ENCODE measurements around the gene VAV3. TPM values are rescaled to one million over a fixed set of nuclear protein-coding genes. Genes with fewer than 3 reads are reported as not detected.

VAV3 gene
- total and polyA plus RNA-seq, 2 of the 13 experiments (the other 11 are each of a cell fraction or from before 2014, with no cell fraction given): 15.9 to 29.8 TPM

- TF ChIP-seq THAP9 (CRISPR knock-in tag; IDR thresholded peaks at IDR 0.05; ENCODE audit: borderline replicate concordance) (no peak), ZNF207 (IDR thresholded peaks at IDR 0.05; ENCODE audit: borderline replicate concordance) (no peak), BRCA1 (CRISPR knock-in tag; IDR thresholded peaks at IDR 0.05) (no peak), RXRA (CRISPR knock-in tag; IDR thresholded peaks at IDR 0.05) (peak; percentile 62; the same call in 1 of the 2 replicates), ZNF841 (CRISPR knock-in tag; IDR thresholded peaks at IDR 0.05; ENCODE audit: borderline replicate concordance) (no peak), SIN3B (IDR thresholded peaks at IDR 0.05; ENCODE audit: low read length) (no peak), PHF8 (CRISPR knock-in tag; IDR thresholded peaks at IDR 0.05) (no peak), ZKSCAN1 (IDR thresholded peaks at IDR 0.05; ENCODE audit: low read length) (no peak), ZC3H13 (CRISPR knock-in tag; IDR thresholded peaks at IDR 0.05) (no peak), MXD3 (CRISPR knock-in tag; IDR thresholded peaks at IDR 0.05) (no peak), ZNF383 (CRISPR knock-in tag; IDR thresholded peaks at IDR 0.05; ENCODE audit: borderline replicate concordance) (no peak), IRX3 (CRISPR knock-in tag; IDR thresholded peaks at IDR 0.05; ENCODE audit: borderline replicate concordance, low read depth) (no peak), ZNF549 (CRISPR knock-in tag; IDR thresholded peaks at IDR 0.05) (no peak), PBX3 (CRISPR knock-in tag; IDR thresholded peaks at IDR 0.05; ENCODE audit: borderline replicate concordance) (no peak), ZNF7 (CRISPR knock-in tag; IDR thresholded peaks at IDR 0.05) (no peak), DMTF1 (CRISPR knock-in tag; IDR thresholded peaks at IDR 0.05) (no peak), ZNF776 (CRISPR knock-in tag; IDR thresholded peaks at IDR 0.05) (no peak)
- TF ChIP-seq, protein P1, sequence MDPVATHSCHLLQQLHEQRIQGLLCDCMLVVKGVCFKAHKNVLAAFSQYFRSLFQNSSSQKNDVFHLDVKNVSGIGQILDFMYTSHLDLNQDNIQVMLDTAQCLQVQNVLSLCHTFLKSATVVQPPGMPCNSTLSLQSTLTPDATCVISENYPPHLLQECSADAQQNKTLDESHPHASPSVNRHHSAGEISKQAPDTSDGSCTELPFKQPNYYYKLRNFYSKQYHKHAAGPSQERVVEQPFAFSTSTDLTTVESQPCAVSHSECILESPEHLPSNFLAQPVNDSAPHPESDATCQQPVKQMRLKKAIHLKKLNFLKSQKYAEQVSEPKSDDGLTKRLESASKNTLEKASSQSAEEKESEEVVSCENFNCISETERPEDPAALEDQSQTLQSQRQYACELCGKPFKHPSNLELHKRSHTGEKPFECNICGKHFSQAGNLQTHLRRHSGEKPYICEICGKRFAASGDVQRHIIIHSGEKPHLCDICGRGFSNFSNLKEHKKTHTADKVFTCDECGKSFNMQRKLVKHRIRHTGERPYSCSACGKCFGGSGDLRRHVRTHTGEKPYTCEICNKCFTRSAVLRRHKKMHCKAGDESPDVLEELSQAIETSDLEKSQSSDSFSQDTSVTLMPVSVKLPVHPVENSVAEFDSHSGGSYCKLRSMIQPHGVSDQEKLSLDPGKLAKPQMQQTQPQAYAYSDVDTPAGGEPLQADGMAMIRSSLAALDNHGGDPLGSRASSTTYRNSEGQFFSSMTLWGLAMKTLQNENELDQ (CRISPR knock-in tag; IDR thresholded peaks at IDR 0.05; ENCODE audit: borderline replicate concordance): no peak
These were observed 281.8 kb downstream of the VAV3 start (continued) for GRCh38 chr1:107683191-107683657.
